Adrenal gland (tissue), 12 donors: Measurements from ENCODE around the gene TBXAS1. TPM values are rescaled to one million over a fixed set of nuclear protein-coding genes. Genes with fewer than 3 reads are reported as not detected.

Source experiments
- DNase-seq, 7 donors: peaks; one replicate each; pipeline ENCODE4 v3.0.0-alpha.2; 2019 to 2020
- H3K27ac ChIP-seq, 5 donors: fragments of 200-600 bp; sonication (generic) in 4 of 5; 1 replicate in 3 of 5; 2 replicates in 2 of 5; pipeline versions ENCODE4 v1.5.1 to v1.8.0; 2016 to 2020; ENCODE audit warnings: mild to moderate bottlenecking in 1 of 5
- H3K27me3 ChIP-seq: fragments of 200-600 bp; 2 replicates; pipeline ENCODE4 v1.8.0; 2021
- H3K36me3 ChIP-seq, 2 donors: fragments of 200-600 bp; replicated peaks in 1 of 2; 1 replicate in 1 of 2; 2 replicates in 1 of 2; pipeline versions ENCODE4 v1.5.1 to v1.8.0; 2018 to 2022
- H3K4me1 ChIP-seq, 2 donors: fragments of 200-600 bp; replicated peaks in 1 of 2; 1 replicate in 1 of 2; 2 replicates in 1 of 2; pipeline versions ENCODE4 v1.5.1 to v1.8.0; 2018 to 2021
- H3K4me3 ChIP-seq, 4 donors: fragments of 200-600 bp; sonication (generic) in 3 of 4; one replicate each; pipeline ENCODE4 v1.5.1; 2016 to 2018
- H3K9me3 ChIP-seq, 3 donors: fragments of 200-600 bp; sonication (generic) in 1 of 3; replicated peaks in 1 of 3; 1 replicate in 2 of 3; 2 replicates in 1 of 3; pipeline versions ENCODE4 v1.5.1 to v1.8.0; 2016 to 2021
- CTCF ChIP-seq, 6 experiments: fragments of 450-650 bp in 4 of 6; fragments of 200-600 bp in 2 of 6; sonication (generic) in 1 of 6; IDR thresholded peaks; 1 replicate in 5 of 6; 2 replicates in 1 of 6; pipeline versions ENCODE4 v1.5.1 to v1.8.0; 2016 to 2021; ENCODE audit warnings: antibody characterized with exemption in 6 of 6, mild to moderate bottlenecking in 2 of 6, moderate library complexity in 1 of 6
- POLR2A ChIP-seq, 2 donors: fragments of 450-650 bp; IDR thresholded peaks; one replicate each; pipeline ENCODE4 v1.6.1; 2017; ENCODE audit warnings: antibody characterized with exemption in 2 of 2, mild to moderate bottlenecking in 2 of 2, moderate library complexity in 1 of 2
- WGBS, 4 donors: extraction: QIAGEN DNeasy Blood & Tissue Kit in 2 of 4; methylation state at CpG; one replicate each; pipeline versions ENCODE4 v1.1.5 to v1.1.7; 2013 to 2017; 5-methylcytosine and 5-hydroxymethylcytosine counted together
- intact Hi-C, 2 donors: fragments of 100-400 bp; cut with DNase I; formaldehyde crosslinking; loops; one replicate each; pipeline versions ENCODE4 v1.14.1 to v1.15.0; 2022 to 2023
- polyA plus RNA-seq, 3 donors: library from polyadenylated mRNA; stranded (reverse); fragments of 200-250 nt in 2 of 3; fragments of 350-450 nt in 1 of 3; fragmentation: Illumina TruSeq in 1 of 3; extraction: RNeasy Lipid Tissue Mini Kit (QIAGEN cat#74804) in 1 of 3; gene quantifications; one replicate each; pipeline ENCODE4 v1.2.3, GENCODE V29; 2013 to 2014
- total RNA-seq, 9 donors: library from RNA; depleted of rRNA in 4 of 9; stranded (reverse); fragments of >200 nt in 4 of 9; fragments of 120-200 nt in 1 of 9; fragmentation: NEBNext Ultra II Directional in 1 of 9; extraction: Animal tissue kit (Norgen Biotek cat#: 25700) in 1 of 9; gene quantifications; one replicate each; pipeline versions ENCODE4 v1.1.0 to v1.2.4, GENCODE V29; 2013 to 2023
- donor health status: healthy with polysubstance abuse.
- donor health status: Bipolar disorder and iron deficiency.
- donor health status: DM: yes; HTN: yes; CAD: no.
- donor health status: DM: no; HTN: no; CAD: no.
- donor health status: DM: no; HTN: no; CAD: no.
- donor health status: DM: yes; HTN: yes; CAD: no.

Gene TBXAS1
- total and polyA plus RNA-seq, 12 donors = 9.0 to 87.0 (median 27.3) TPM

- peak in 1 of 7 donors; percentile 21 for DNase-seq
- TF ChIP-seq CTCF (IDR thresholded peaks at IDR 0.05) (no peak), POLR2A (IDR thresholded peaks at IDR 0.05) (no peak)
- Histone ChIP-seq H3K4me3 (no peak overlapping the region), H3K4me1 (peaks cover 5 to 7% of the 10 kb centered on the region in 2 donors), H3K27ac (no peak overlapping the region), H3K9me3 (no peaks in the 10 kb centered on the region), H3K27me3 (no peaks in the 10 kb centered on the region), H3K36me3 (peaks cover 0 to 12% of the 10 kb centered on the region in 2 donors)
- 95 to 99% (median 98%) methylated on average over 12 to 14 of the region's 14 CpGs for WGBS, 4 donors
- intact Hi-C loops = no loop called here
These were observed 204.8 kb downstream of the TBXAS1 start for GRCh38 chr7:140033779-140034363.

- no peak for DNase-seq
- intact Hi-C loops = no loop called here
- Histone ChIP-seq H3K36me3 (peaks cover 0 to 12% of the 10 kb centered on the region in 2 donors), H3K4me3 (no peak overlapping the region), H3K9me3 (no peaks in the 10 kb centered on the region), H3K4me1 (peaks cover 5 to 7% of the 10 kb centered on the region in 2 donors), H3K27me3 (no peaks in the 10 kb centered on the region), H3K27ac (no peak overlapping the region)
- TF ChIP-seq POLR2A (IDR thresholded peaks at IDR 0.05) = no peak
- TF ChIP-seq CTCF (IDR thresholded peaks at IDR 0.05) = no peak
These were observed 205.4 kb downstream of the TBXAS1 start for GRCh38 chr7:140034421-140034820.

GRCh38 chr7:140035400-140036223 lies 206.5 kb downstream of the TBXAS1 start:
- Histone ChIP-seq H3K4me1 (peaks cover 5 to 7% of the 10 kb centered on the region in 2 donors), H3K27me3 (no peaks in the 10 kb centered on the region), H3K9me3 (no peaks in the 10 kb centered on the region), H3K4me3 (no peak overlapping the region), H3K27ac (peak overlapping the region in 3 of 5 donors; percentile 6 to 62 (median 56)), H3K36me3 (peaks cover 0 to 12% of the 10 kb centered on the region in 2 donors)
- TF ChIP-seq POLR2A (IDR thresholded peaks at IDR 0.05) (no peak), CTCF (IDR thresholded peaks at IDR 0.05) (no peak)
- intact Hi-C loops = no loop called here
- DNase-seq = peak in 4 of 7 donors; percentile 30 to 50 (median 45)
- WGBS, 4 donors = 58 to 69% (median 65%) methylated on average over 4 to 7 of the region's 7 CpGs

- DNase-seq = peak in 6 of 7 donors; percentile 36 to 69 (median 52)
- Histone ChIP-seq H3K4me3 (no peak overlapping the region), H3K9me3 (no peaks in the 10 kb centered on the region), H3K27me3 (no peaks in the 10 kb centered on the region), H3K4me1 (peaks cover 5 to 7% of the 10 kb centered on the region in 2 donors), H3K27ac (peak overlapping the region in 3 of 5 donors; percentile 2 to 62 (median 56)), H3K36me3 (peaks cover 0 to 12% of the 10 kb centered on the region in 2 donors)
- intact Hi-C loops = no loop called here
- WGBS, 4 donors = 53 to 58% (median 56%) methylated on average over 11 of the region's 11 CpGs
- TF ChIP-seq CTCF (IDR thresholded peaks at IDR 0.05) (no peak), POLR2A (IDR thresholded peaks at IDR 0.05) (no peak)
These were observed 207.3 kb downstream of the TBXAS1 start for GRCh38 chr7:140036224-140036962.
